B cell (primary cell): ENCODE data around the gene HNRNPH1.

Experiments
- EZH2 ChIP-seq: IDR thresholded peaks from 2 replicates; pipeline ENCODE4 v1.6.1; 2012; ENCODE audit warnings: borderline replicate concordance, low read depth, mild to moderate bottlenecking, moderate library complexity, low read length; ENCODE audit not compliant: insufficient read depth, poor library complexity, severe bottlenecking
- TF ChIP-seq, protein P1 (sequence below): fragments of 200-600 bp; IDR thresholded peaks from one replicate; pipeline ENCODE4 v1.8.0; 2022; ENCODE audit warnings: antibody characterized with exemption, mild to moderate bottlenecking

- TF ChIP-seq, protein P1, sequence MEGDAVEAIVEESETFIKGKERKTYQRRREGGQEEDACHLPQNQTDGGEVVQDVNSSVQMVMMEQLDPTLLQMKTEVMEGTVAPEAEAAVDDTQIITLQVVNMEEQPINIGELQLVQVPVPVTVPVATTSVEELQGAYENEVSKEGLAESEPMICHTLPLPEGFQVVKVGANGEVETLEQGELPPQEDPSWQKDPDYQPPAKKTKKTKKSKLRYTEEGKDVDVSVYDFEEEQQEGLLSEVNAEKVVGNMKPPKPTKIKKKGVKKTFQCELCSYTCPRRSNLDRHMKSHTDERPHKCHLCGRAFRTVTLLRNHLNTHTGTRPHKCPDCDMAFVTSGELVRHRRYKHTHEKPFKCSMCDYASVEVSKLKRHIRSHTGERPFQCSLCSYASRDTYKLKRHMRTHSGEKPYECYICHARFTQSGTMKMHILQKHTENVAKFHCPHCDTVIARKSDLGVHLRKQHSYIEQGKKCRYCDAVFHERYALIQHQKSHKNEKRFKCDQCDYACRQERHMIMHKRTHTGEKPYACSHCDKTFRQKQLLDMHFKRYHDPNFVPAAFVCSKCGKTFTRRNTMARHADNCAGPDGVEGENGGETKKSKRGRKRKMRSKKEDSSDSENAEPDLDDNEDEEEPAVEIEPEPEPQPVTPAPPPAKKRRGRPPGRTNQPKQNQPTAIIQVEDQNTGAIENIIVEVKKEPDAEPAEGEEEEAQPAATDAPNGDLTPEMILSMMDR, result no peak
- TF ChIP-seq EZH2, result no peak
Observed at GRCh38 chr5:179624841-179625271, 1.4 kb upstream of the HNRNPH1 start.
